GM21529 (cell line): ENCODE results near the gene PPP1R12C.

Source experiments
- ATAC-seq: cut with Tn5 transposase; IDR thresholded peaks from one replicate; pipeline ENCODE4 v1.9.1; 2021; ENCODE audit not compliant: unreplicated experiment

Gene PPP1R12C

GRCh38 chr19:55046975-55047622, 70.3 kb downstream of the PPP1R12C start:
- ATAC-seq: no peak

GRCh38 chr19:55044771-55045716, 72.4 kb downstream of the PPP1R12C start:
- ATAC-seq: no peak

GRCh38 chr19:55044286-55044685, 73.2 kb downstream of the PPP1R12C start:
- no peak for ATAC-seq

GRCh38 chr19:55042688-55043087, 74.7 kb downstream of the PPP1R12C start:
- no peak for ATAC-seq

- no peak for ATAC-seq
Observed at GRCh38 chr19:55042344-55042678, 75.1 kb downstream of the PPP1R12C start.

GRCh38 chr19:55041627-55042343, 75.7 kb downstream of the PPP1R12C start:
- ATAC-seq: no peak

- no peak for ATAC-seq
Observed at GRCh38 chr19:55041244-55041626, 76.2 kb downstream of the PPP1R12C start.
